ENCODE data around the gene TLR8. TPM values are rescaled to one million over a fixed set of nuclear protein-coding genes. Genes with fewer than 3 reads are reported as not detected.

Gene TLR8
- total RNA-seq, 1 experiment from 2014 or later, result not detected

- POLR2A ChIA-PET, result no interaction called here
- DNase-seq (ENCODE audit: low spot score) (no peak), ATAC-seq (no peak)
- CTCF ChIA-PET, result interaction anchor here (1.8 kb wide), 1 partner anchor 78 kb away, joined by 7 read pairs; no protein-coding TSS in a partner anchor
- TF ChIP-seq ELF4 (CRISPR knock-in tag; IDR thresholded peaks at IDR 0.05; ENCODE audit: low read depth) (no peak), USF1 (CRISPR knock-in tag; IDR thresholded peaks at IDR 0.05) (no peak), ATF6 (CRISPR knock-in tag; IDR thresholded peaks at IDR 0.05) (no peak), NR3C1 (CRISPR knock-in tag; conservative IDR thresholded peaks at IDR 0.05; ENCODE audit: low read depth) (no peak), OVOL2 (CRISPR knock-in tag; IDR thresholded peaks at IDR 0.05; ENCODE audit: borderline replicate concordance) (no peak), SP1 (CRISPR knock-in tag; conservative IDR thresholded peaks at IDR 0.05) (no peak), ZNF512 (CRISPR knock-in tag; IDR thresholded peaks at IDR 0.05; ENCODE audit: borderline replicate concordance) (no peak), ERG (CRISPR knock-in tag; IDR thresholded peaks at IDR 0.05) (no peak), FOXK1 (CRISPR knock-in tag; IDR thresholded peaks at IDR 0.05) (no peak), ZNF317 (CRISPR knock-in tag; IDR thresholded peaks at IDR 0.05; ENCODE audit: borderline replicate concordance, low read depth) (no peak), TCF7 (CRISPR knock-in tag; IDR thresholded peaks at IDR 0.05; ENCODE audit: low read depth) (no peak), ARID4B (CRISPR knock-in tag; IDR thresholded peaks at IDR 0.05; ENCODE audit: borderline replicate concordance) (no peak), MYBL2 (CRISPR knock-in tag; IDR thresholded peaks at IDR 0.05) (no peak), CBFB (CRISPR knock-in tag; IDR thresholded peaks at IDR 0.05; ENCODE audit: low read depth) (no peak), CREB1 (CRISPR knock-in tag; IDR thresholded peaks at IDR 0.05) (no peak)
- peaks cover 4% of the 10 kb centered on the region for H3K4me1 Mint-ChIP-seq
- H3K36me3 Mint-ChIP-seq, result no peaks in the 10 kb centered on the region
- H3K9me3 Mint-ChIP-seq, result no peaks in the 10 kb centered on the region
- no peaks in the 10 kb centered on the region for H3K27me3 Mint-ChIP-seq (ENCODE audit: low read depth)
- H3K27ac Mint-ChIP-seq, result no peak overlapping the region
- no peak overlapping the region for H3K4me3 Mint-ChIP-seq
Measured at GRCh38 chrX:12892716-12893115, 13.7 kb upstream of the TLR8 start.

All from WTC11 (cell line).